DND-41 (cell line): ENCODE results near the gene ACSS1.

Source experiments
- ATAC-seq: fragments of 200-7000 bp; cut with Tn5 transposase; 3 replicates; pipeline ENCODE4 v1.9.1; 2021; ENCODE audit warnings: low read depth; ENCODE audit not compliant: insufficient read depth
- DNase-seq: peaks from one replicate; pipeline ENCODE4 v3.0.0-alpha.2; 2020
- H2AFZ ChIP-seq: 2 replicates; pipeline ENCODE4 v1.6.0; 2012; ENCODE audit warnings: low read depth, low read length
- H3K27ac ChIP-seq: 2 replicates; pipeline ENCODE4 v1.5.1; 2012; ENCODE audit warnings: low read length, inconsistent platforms
- H3K27me3 ChIP-seq: fragments of 200-600 bp; sonication (generic); 2 replicates; pipeline ENCODE4 v1.6.0; 2012; ENCODE audit warnings: low read length, mild to moderate bottlenecking, inconsistent platforms; ENCODE audit not compliant: insufficient read depth, poor library complexity
- H3K36me3 ChIP-seq: 2 replicates; pipeline ENCODE4 v1.5.1; 2012; ENCODE audit warnings: low read length, inconsistent platforms; ENCODE audit not compliant: insufficient read depth
- H3K4me1 ChIP-seq: 2 replicates; pipeline ENCODE4 v1.5.1; 2012; ENCODE audit warnings: mild to moderate bottlenecking, low read length; ENCODE audit not compliant: insufficient read depth
- H3K4me2 ChIP-seq: 2 replicates; pipeline ENCODE4 v1.6.0; 2012; ENCODE audit warnings: mild to moderate bottlenecking, moderate library complexity, low read length, inconsistent platforms; ENCODE audit not compliant: insufficient read depth
- H3K4me3 ChIP-seq, 2 experiments: fragments of 200-600 bp in 1 of 2; shearing (Covaris generic) in 1 of 2; 2 replicates each; pipeline ENCODE4 v1.5.1; 2012 to 2016; ENCODE audit warnings: inconsistent platforms in 2 of 2, low read length in 2 of 2, mild to moderate bottlenecking in 2 of 2, low read depth in 1 of 2, moderate library complexity in 1 of 2
- H3K79me2 ChIP-seq: 2 replicates; pipeline ENCODE4 v1.6.0; 2012; ENCODE audit warnings: low read length, inconsistent platforms; ENCODE audit not compliant: insufficient read depth
- H3K9ac ChIP-seq: 2 replicates; pipeline ENCODE4 v1.6.0; 2012; ENCODE audit warnings: low read depth, mild to moderate bottlenecking, inconsistent platforms, low read length, moderate library complexity
- H3K9me3 ChIP-seq: 2 replicates; pipeline ENCODE4 v1.5.1; 2012; ENCODE audit warnings: low read length, moderate library complexity, mild to moderate bottlenecking, inconsistent platforms; ENCODE audit not compliant: insufficient read depth, severe bottlenecking
- H4K20me1 ChIP-seq: 2 replicates; pipeline ENCODE4 v1.6.0; 2012; ENCODE audit warnings: low read length; ENCODE audit not compliant: insufficient read depth
- CTCF ChIP-seq: IDR thresholded peaks from 2 replicates; pipeline ENCODE4 v1.5.1; 2012; ENCODE audit warnings: borderline replicate concordance, low read length, moderate library complexity, mild to moderate bottlenecking; ENCODE audit not compliant: poor library complexity, severe bottlenecking; ENCODE audit errors: extremely low read depth
- EZH2 ChIP-seq: IDR thresholded peaks from 3 replicates; pipeline ENCODE4 v1.6.1; 2012; ENCODE audit warnings: borderline replicate concordance, low read depth, mild to moderate bottlenecking, moderate library complexity, low read length, inconsistent platforms; ENCODE audit not compliant: severe bottlenecking

ACSS1 gene

GRCh38 chr20:24998631-24999445 is 59.1 kb downstream of the ACSS1 start:
- Histone ChIP-seq H3K27ac (no peak overlapping the region), H3K4me1 (peaks cover 11% of the 10 kb centered on the region), H3K27me3 (no peaks in the 10 kb centered on the region), H3K36me3 (0 out of 2 replicates have a peak, but pooled peaks cover 2% of the 10 kb centered on the region), H3K79me2 (no peaks in the 10 kb centered on the region), H4K20me1 (no peaks in the 10 kb centered on the region), H3K4me3 (no peak overlapping the region), H2AFZ (no peak overlapping the region), H3K9me3 (no peaks in the 10 kb centered on the region), H3K9ac (no peak overlapping the region), H3K4me2 (no peak overlapping the region)
- no peak for TF ChIP-seq CTCF
- no peak for TF ChIP-seq EZH2
- no peak for DNase-seq
- no peak for ATAC-seq

GRCh38 chr20:24998121-24998520 is 59.8 kb downstream of the ACSS1 start:
- H2AFZ ChIP-seq = no peak overlapping the region
- H4K20me1 ChIP-seq = no peaks in the 10 kb centered on the region
- ATAC-seq = no peak
- peaks cover 18% of the 10 kb centered on the region for H3K4me1 ChIP-seq
- H3K9ac ChIP-seq = no peak overlapping the region
- no peaks in the 10 kb centered on the region for H3K27me3 ChIP-seq
- no peak overlapping the region for H3K27ac ChIP-seq
- no peaks in the 10 kb centered on the region for H3K9me3 ChIP-seq
- no peak for DNase-seq
- no peak for TF ChIP-seq EZH2
- no peak for TF ChIP-seq CTCF
- no peaks in the 10 kb centered on the region for H3K79me2 ChIP-seq
- H3K36me3 ChIP-seq = 0 out of 2 replicates have a peak, but pooled peaks cover 2% of the 10 kb centered on the region
- H3K4me3 ChIP-seq = no peak overlapping the region
- H3K4me2 ChIP-seq = no peak overlapping the region

GRCh38 chr20:24996449-24997377 is 61.2 kb downstream of the ACSS1 start:
- no peak overlapping the region for H3K9ac ChIP-seq
- H2AFZ ChIP-seq = no peak overlapping the region
- no peak overlapping the region for H3K4me3 ChIP-seq
- H4K20me1 ChIP-seq = no peaks in the 10 kb centered on the region
- H3K9me3 ChIP-seq = no peaks in the 10 kb centered on the region
- no peak overlapping the region for H3K4me2 ChIP-seq
- DNase-seq (no peak), ATAC-seq (no peak)
- H3K79me2 ChIP-seq = peaks cover 8% of the 10 kb centered on the region
- no peak for TF ChIP-seq CTCF
- no peak for TF ChIP-seq EZH2
- H3K27ac ChIP-seq = no peak overlapping the region
- H3K36me3 ChIP-seq = no peaks in the 10 kb centered on the region; the same call in 1 of the 2 replicates
- H3K27me3 ChIP-seq = no peaks in the 10 kb centered on the region
- H3K4me1 ChIP-seq = peaks cover 25% of the 10 kb centered on the region
